Neuronal stem cell (in vitro differentiated cells): ENCODE data around the gene AKAP1.
A peak's percentile ranks its signal among the peaks of the same experiment; 100 is the strongest.

ENCODE experiments used
- DNase-seq: peaks from one replicate; pipeline ENCODE4 v3.0.0-alpha.2; 2013; ENCODE audit warnings: low spot score
- H2AFZ ChIP-seq: one replicate; pipeline ENCODE4 v1.6.1; 2013; ENCODE audit warnings: mild to moderate bottlenecking, low read length, inconsistent platforms
- H2AK5ac ChIP-seq: 2 replicates; pipeline ENCODE4 v1.6.1; 2013; ENCODE audit warnings: low read depth, mild to moderate bottlenecking, inconsistent platforms, low read length, moderate library complexity, mixed read lengths
- H2BK120ac ChIP-seq: 2 replicates; pipeline ENCODE4 v1.6.1; 2013; ENCODE audit warnings: low read depth, mild to moderate bottlenecking, inconsistent platforms, low read length, moderate library complexity, mixed read lengths
- H2BK12ac ChIP-seq: one replicate; pipeline ENCODE4 v1.6.1; 2013; ENCODE audit warnings: low read length, inconsistent platforms
- H2BK15ac ChIP-seq: 2 replicates; pipeline ENCODE4 v1.6.1; 2013; ENCODE audit warnings: mild to moderate bottlenecking, low read length, inconsistent platforms, mixed read lengths
- H2BK5ac ChIP-seq: one replicate; pipeline ENCODE4 v1.6.1; 2013; ENCODE audit warnings: inconsistent platforms, mild to moderate bottlenecking, low read length, moderate library complexity
- H3K14ac ChIP-seq: one replicate; pipeline ENCODE4 v1.6.1; 2013; ENCODE audit warnings: low read length, inconsistent platforms
- H3K18ac ChIP-seq: 2 replicates; pipeline ENCODE4 v1.6.1; 2013; ENCODE audit warnings: low read length, inconsistent platforms
- H3K23ac ChIP-seq: 2 replicates; pipeline ENCODE4 v1.6.1; 2013; ENCODE audit warnings: low read depth, mild to moderate bottlenecking, mixed read lengths, low read length, inconsistent platforms; ENCODE audit not compliant: poor library complexity
- H3K27ac ChIP-seq: replicated peaks from 3 replicates; pipeline ENCODE4 v1.5.1; 2013; ENCODE audit warnings: low read length, inconsistent platforms
- H3K27me3 ChIP-seq, 3 experiments: 2 replicates each; pipeline ENCODE4 v1.6.1; 2013; ENCODE audit warnings: low read length in 3 of 3, mild to moderate bottlenecking in 2 of 3, inconsistent platforms in 1 of 3, low read depth in 1 of 3, mixed read lengths in 1 of 3, moderate library complexity in 1 of 3; ENCODE audit not compliant: control insufficient read depth in 3 of 3, insufficient read depth in 3 of 3
- H3K36me3 ChIP-seq, 2 donors: replicated peaks in 1 of 2; 2 replicates each; pipeline ENCODE4 v1.6.1; 2013; ENCODE audit warnings: low read length in 2 of 2; ENCODE audit not compliant: control insufficient read depth in 2 of 2, insufficient read depth in 2 of 2
- H3K4ac ChIP-seq: 2 replicates; pipeline ENCODE4 v1.6.1; 2013; ENCODE audit warnings: inconsistent platforms, mild to moderate bottlenecking, low read length, moderate library complexity
- H3K4me1 ChIP-seq, 2 donors: 1 replicate in 1 of 2; 2 replicates in 1 of 2; pipeline ENCODE4 v1.6.1; 2013; ENCODE audit warnings: low read length in 2 of 2, low read depth in 1 of 2; ENCODE audit not compliant: control insufficient read depth in 2 of 2, insufficient read depth in 1 of 2
- H3K4me2 ChIP-seq: one replicate; pipeline ENCODE4 v1.6.1; 2013; ENCODE audit warnings: mild to moderate bottlenecking, low read length, inconsistent platforms; ENCODE audit not compliant: insufficient read depth, poor library complexity, severe bottlenecking
- H3K4me3 ChIP-seq, 2 donors: 2 replicates each; pipeline ENCODE4 v1.5.1; 2013; ENCODE audit warnings: low read length in 2 of 2, mild to moderate bottlenecking in 2 of 2, inconsistent platforms in 1 of 2, moderate library complexity in 1 of 2
- H3K79me1 ChIP-seq: one replicate; pipeline ENCODE4 v1.6.1; 2013; ENCODE audit warnings: low read depth, mild to moderate bottlenecking, inconsistent platforms, low read length, moderate library complexity
- H3K9ac ChIP-seq: one replicate; pipeline ENCODE4 v1.6.1; 2013; ENCODE audit warnings: mild to moderate bottlenecking, low read depth, low read length, inconsistent platforms; ENCODE audit not compliant: poor library complexity
- H3K9me3 ChIP-seq, 2 donors: replicated peaks in 1 of 2; 2 replicates each; pipeline versions ENCODE3 to v1.6.1; 2013; ENCODE audit warnings: low read length in 2 of 2, mild to moderate bottlenecking in 2 of 2, inconsistent platforms in 1 of 2, low read depth in 1 of 2, mixed read lengths in 1 of 2, moderate library complexity in 1 of 2; ENCODE audit not compliant: control insufficient read depth in 2 of 2, insufficient read depth in 1 of 2
- H4K8ac ChIP-seq: one replicate; pipeline ENCODE4 v1.6.1; 2013; ENCODE audit warnings: low read depth, mild to moderate bottlenecking, inconsistent platforms, low read length, moderate library complexity
- H4K91ac ChIP-seq: one replicate; pipeline ENCODE4 v1.6.1; 2013; ENCODE audit warnings: low read length, low read depth, mild to moderate bottlenecking, inconsistent platforms; ENCODE audit not compliant: poor library complexity
- WGBS, 2 donors: extraction: QIAGEN DNeasy Blood & Tissue Kit; methylation state at CpG; one replicate each; pipeline ENCODE4 v1.1.7; 2013; ENCODE audit warnings: missing lambda C conversion rate in 2 of 2, mixed read lengths in 1 of 2; ENCODE audit not compliant: insufficient read length in 2 of 2, insufficient replicate concordance in 1 of 2; ENCODE audit errors: extremely low coverage in 2 of 2; 5-methylcytosine and 5-hydroxymethylcytosine counted together

AKAP1 gene

GRCh38 chr17:57040571-57040970 is 44.5 kb upstream of the AKAP1 start:
- WGBS, 2 donors, result no CpG with 5 or more reads among the region's 2 CpGs
- no peak overlapping the region for H3K9ac ChIP-seq
- H3K4me3 ChIP-seq, result no peak overlapping the region

GRCh38 chr17:57043276-57043675 is 41.8 kb upstream of the AKAP1 start:
- WGBS, 2 donors, result no CpG with 5 or more reads among the region's 4 CpGs
- no peak overlapping the region for H3K4ac ChIP-seq

More at GRCh38 chr17:57040571-57040970, 44.5 kb upstream of the AKAP1 start:
- no peaks in the 10 kb centered on the region for H3K36me3 ChIP-seq
- H3K4me2 ChIP-seq, result no peak overlapping the region
- H3K23ac ChIP-seq, result no peak overlapping the region
- H3K27me3 ChIP-seq, result peaks cover 0 to 20% (median 0%) of the 10 kb centered on the region in 3 experiments
- H2BK5ac ChIP-seq, result no peak overlapping the region
- no peaks in the 10 kb centered on the region for H3K9me3 ChIP-seq
- H4K8ac ChIP-seq, result no peak overlapping the region
- H3K14ac ChIP-seq, result no peak overlapping the region
- H3K4ac ChIP-seq, result no peak overlapping the region
- H3K18ac ChIP-seq, result no peak overlapping the region
- no peak overlapping the region for H4K91ac ChIP-seq
- H2AFZ ChIP-seq, result no peak overlapping the region
- H2BK120ac ChIP-seq, result no peak overlapping the region
- H3K27ac ChIP-seq, result no peak overlapping the region
- H2BK15ac ChIP-seq, result no peak overlapping the region
- H3K4me1 ChIP-seq, result peaks cover 2 to 4% of the 10 kb centered on the region in 2 donors
- no peak for DNase-seq
- H2AK5ac ChIP-seq, result no peak overlapping the region
- no peaks in the 10 kb centered on the region for H3K79me1 ChIP-seq
- H2BK12ac ChIP-seq, result no peak overlapping the region

DNA sequence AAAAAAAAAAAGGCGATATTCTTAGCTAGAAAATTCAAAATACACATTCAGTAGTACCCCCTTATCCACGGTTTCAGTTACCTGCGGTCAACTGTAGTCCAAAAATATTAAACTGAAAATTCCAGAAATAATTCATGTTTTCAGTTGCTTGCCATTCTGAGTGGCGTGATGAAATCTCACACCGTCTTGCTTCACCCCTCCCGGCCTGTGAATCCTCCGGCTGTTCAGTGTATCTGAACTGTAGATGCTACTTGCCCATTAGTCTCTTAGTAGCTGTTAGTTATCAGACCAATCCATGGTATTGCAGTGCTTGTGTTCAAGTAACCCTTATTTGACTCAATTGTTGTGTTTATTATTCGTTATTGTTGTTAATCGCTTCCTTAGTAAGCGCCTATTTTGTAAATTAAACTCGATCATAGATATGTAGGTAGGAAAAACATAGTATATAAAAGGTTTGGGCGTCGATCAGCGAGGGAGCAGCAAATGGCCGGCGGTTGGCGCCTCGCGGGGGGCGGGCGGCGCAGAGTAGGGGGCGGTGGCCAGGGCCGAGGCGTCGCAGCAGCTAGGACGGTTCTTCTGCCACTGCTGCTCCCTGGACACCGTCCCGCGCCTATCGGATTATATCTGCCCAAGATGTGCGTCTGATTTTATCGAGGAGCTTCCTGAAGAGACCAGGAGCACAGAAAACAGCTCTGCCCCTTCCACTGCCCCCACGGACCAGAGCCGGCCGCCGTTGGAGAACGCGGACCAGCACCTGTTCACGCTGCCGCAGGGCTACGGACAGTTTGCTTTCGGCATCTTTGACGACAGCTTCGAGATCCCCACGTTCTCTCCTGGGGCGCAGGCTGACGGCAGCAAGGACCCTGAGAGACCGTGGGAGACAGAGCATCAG is 39.8 kb upstream of the AKAP1 start:
- no peak overlapping the region for H2AFZ ChIP-seq
- H3K27ac ChIP-seq, result no peak overlapping the region
- peak overlapping the region; percentile 67 for H3K14ac ChIP-seq
- no peak for DNase-seq
- peak overlapping the region; percentile 6 for H2BK5ac ChIP-seq
- no peak overlapping the region for H2AK5ac ChIP-seq
- H4K8ac ChIP-seq, result no peak overlapping the region
- H3K4ac ChIP-seq, result no peak overlapping the region
- H3K9me3 ChIP-seq, result peaks cover 0 to 2% of the 10 kb centered on the region in 2 donors
- H3K4me1 ChIP-seq, result peaks cover 0 to 4% of the 10 kb centered on the region in 2 donors
- H3K4me3 ChIP-seq, result no peak overlapping the region
- H2BK12ac ChIP-seq, result no peak overlapping the region
- H4K91ac ChIP-seq, result no peak overlapping the region
- peak overlapping the region; percentile 17 for H3K18ac ChIP-seq
- H3K9ac ChIP-seq, result peak overlapping the region; percentile 44
- H3K27me3 ChIP-seq, result no peaks in the 10 kb centered on the region
- no peaks in the 10 kb centered on the region for H3K36me3 ChIP-seq
- H3K23ac ChIP-seq, result peak overlapping the region; percentile 43
- no peak overlapping the region for H2BK15ac ChIP-seq
- no peak overlapping the region for H2BK120ac ChIP-seq
- no peak overlapping the region for H3K4me2 ChIP-seq
- WGBS, 2 donors, result no CpG with 5 or more reads among the region's 49 CpGs
- H3K79me1 ChIP-seq, result no peaks in the 10 kb centered on the region

More at GRCh38 chr17:57043276-57043675, 41.8 kb upstream of the AKAP1 start:
- Histone ChIP-seq H4K8ac (no peak overlapping the region), H3K36me3 (no peaks in the 10 kb centered on the region), H2AK5ac (no peak overlapping the region), H3K27me3 (peaks cover 0 to 13% (median 0%) of the 10 kb centered on the region in 3 experiments), H2BK12ac (no peak overlapping the region), H3K4me2 (no peak overlapping the region), H3K4me3 (no peak overlapping the region), H2AFZ (no peak overlapping the region), H2BK120ac (no peak overlapping the region), H2BK5ac (no peak overlapping the region), H3K14ac (no peak overlapping the region), H4K91ac (no peak overlapping the region), H3K9me3 (peaks cover 0 to 2% of the 10 kb centered on the region in 2 donors), H3K27ac (no peak overlapping the region), H3K79me1 (no peaks in the 10 kb centered on the region), H3K18ac (no peak overlapping the region), H3K4me1 (peaks cover 0 to 4% of the 10 kb centered on the region in 2 donors), H3K23ac (no peak overlapping the region), H2BK15ac (no peak overlapping the region), H3K9ac (no peak overlapping the region)
- no peak for DNase-seq
